ENCODE data around the gene CCL4.
"Not testable (repeated sequence)": the region's sequence is repeated elsewhere in the genome, so short reads cannot be mapped to it uniquely, and the experiment has no call there.

Gene CCL4

DNA sequence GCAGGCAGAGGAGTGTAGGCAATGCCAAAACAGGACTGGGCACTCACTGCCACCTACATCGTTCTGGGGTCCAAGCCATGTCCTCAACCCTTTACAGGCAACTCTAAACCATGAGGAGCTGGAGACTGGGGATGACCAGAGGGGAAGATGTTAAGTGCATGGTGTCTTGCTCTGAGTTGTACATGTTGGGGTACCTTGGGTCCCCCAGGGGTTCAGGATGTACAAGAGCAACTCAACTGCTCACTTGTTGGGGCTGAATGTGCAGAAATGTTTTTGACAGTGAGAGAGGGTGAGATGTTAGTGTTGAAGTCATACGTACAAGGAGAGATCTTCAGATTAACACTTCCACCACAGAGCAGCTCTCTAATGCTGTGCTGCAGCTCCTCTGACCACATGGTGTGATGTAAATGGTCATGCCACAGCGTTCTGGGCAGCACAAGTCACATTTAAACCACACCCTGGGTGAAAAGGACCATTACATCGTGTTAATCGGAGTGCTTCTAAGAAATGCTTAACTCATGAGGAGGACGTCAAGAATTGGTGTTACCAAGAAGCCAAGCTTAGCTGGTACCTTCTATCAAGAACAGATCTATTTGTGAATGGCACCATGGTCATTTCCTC is 37.2 kb upstream of the CCL4 start:
- TF ChIP-seq, protein P1, sequence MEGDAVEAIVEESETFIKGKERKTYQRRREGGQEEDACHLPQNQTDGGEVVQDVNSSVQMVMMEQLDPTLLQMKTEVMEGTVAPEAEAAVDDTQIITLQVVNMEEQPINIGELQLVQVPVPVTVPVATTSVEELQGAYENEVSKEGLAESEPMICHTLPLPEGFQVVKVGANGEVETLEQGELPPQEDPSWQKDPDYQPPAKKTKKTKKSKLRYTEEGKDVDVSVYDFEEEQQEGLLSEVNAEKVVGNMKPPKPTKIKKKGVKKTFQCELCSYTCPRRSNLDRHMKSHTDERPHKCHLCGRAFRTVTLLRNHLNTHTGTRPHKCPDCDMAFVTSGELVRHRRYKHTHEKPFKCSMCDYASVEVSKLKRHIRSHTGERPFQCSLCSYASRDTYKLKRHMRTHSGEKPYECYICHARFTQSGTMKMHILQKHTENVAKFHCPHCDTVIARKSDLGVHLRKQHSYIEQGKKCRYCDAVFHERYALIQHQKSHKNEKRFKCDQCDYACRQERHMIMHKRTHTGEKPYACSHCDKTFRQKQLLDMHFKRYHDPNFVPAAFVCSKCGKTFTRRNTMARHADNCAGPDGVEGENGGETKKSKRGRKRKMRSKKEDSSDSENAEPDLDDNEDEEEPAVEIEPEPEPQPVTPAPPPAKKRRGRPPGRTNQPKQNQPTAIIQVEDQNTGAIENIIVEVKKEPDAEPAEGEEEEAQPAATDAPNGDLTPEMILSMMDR (IDR thresholded peaks at IDR 0.05; ENCODE audit: insufficient read depth, low read depth, low read length, missing control alignments), result no peak
- no peak for DNase-seq (ENCODE audit: low read depth)
- H3K4me3 ChIP-seq (ENCODE audit: low read length), result no peak overlapping the region

DNA sequence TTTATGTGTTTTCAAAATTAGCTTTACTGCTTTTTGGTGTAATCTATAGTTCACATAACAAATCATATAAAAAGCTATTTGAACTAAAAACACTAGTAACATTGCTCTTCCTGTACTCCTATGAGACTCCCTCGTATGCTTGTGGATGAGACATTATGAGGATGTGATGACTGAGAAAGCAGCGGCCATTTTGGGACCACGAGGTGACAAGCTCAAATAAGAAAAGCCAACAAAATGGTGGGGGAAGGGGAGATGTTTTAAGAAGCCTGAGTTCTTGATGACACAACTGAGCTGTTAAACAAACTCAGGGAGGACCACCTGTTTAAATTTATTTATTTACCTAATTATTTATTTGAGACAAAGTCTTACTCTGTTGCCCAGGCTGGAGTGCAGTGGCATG is 35.1 kb upstream of the CCL4 start:
- TF ChIP-seq, protein P1 (IDR thresholded peaks at IDR 0.05; ENCODE audit: insufficient read depth, low read depth, low read length, missing control alignments), result no peak
- no peak overlapping the region for H3K4me3 ChIP-seq (ENCODE audit: low read length)
- no peak for DNase-seq (ENCODE audit: low read depth)

DNA sequence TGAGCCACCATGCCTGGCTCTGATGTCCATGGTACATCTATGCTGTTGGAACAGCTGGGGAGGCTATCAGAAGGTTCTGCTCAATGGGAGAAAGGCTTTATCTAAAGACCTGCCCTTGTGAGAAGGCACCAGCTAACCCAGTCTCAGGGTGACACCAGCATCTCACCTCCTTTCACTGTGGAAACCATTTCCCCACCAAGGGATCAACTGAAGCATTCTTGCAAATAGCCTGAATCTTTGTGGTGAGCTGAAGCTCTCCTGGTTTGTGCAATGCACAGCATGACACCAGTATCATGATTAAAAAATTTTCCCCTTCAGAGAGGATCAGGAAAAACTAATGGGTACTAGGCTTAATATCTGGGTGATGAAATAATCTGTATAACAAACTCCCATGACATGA is 34.5 kb upstream of the CCL4 start:
- TF ChIP-seq, protein P1 (IDR thresholded peaks at IDR 0.05; ENCODE audit: insufficient read depth, low read depth, low read length, missing control alignments), result no peak
- no peak overlapping the region for H3K4me3 ChIP-seq (ENCODE audit: low read length)
- peak; percentile 33 for DNase-seq (ENCODE audit: low read depth)

DNA sequence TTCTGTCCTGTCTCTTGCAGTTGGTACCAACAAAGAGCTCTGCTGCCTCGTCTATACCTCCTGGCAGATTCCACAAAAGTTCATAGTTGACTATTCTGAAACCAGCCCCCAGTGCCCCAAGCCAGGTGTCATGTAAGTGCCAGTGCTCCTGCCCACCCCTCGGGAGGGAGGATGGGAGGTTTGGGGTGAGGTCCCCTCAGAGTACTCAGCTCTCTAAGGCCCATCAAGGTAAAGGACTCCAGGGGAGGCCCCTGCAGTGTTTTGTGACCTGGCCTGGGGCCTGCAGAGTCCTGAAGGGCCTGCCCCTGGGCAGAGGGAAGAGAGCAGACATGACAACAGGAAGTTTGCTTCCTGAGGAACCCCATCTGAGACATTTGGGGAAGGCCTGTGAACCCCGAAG is 33.2 kb upstream of the CCL4 start:
- no peak for DNase-seq (ENCODE audit: low read depth)
- H3K4me3 ChIP-seq (ENCODE audit: low read length), result no peak overlapping the region
- TF ChIP-seq, protein P1 (IDR thresholded peaks at IDR 0.05; ENCODE audit: insufficient read depth, low read depth, low read length, missing control alignments), result no peak

DNA sequence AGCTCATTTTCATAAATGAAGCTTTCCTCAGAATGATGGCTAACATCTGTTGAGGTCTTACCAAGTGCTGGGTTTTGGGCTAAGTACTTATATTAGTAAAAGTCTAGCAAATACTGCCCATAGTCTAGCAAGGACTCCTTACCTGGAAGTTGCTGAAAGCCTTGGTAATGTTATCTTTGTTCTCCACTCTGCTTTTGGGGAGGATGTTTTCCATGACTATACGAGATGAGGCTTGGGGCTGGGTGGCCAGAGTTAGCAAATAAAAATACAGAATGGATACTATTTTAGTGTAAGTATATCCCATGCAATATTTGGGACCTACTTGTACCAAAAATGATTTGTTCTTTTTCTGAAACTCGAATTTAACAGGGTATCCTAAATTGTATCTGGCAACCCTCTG is 31.9 kb upstream of the CCL4 start:
- DNase-seq (ENCODE audit: low read depth), result no peak
- H3K4me3 ChIP-seq (ENCODE audit: low read length), result no peak overlapping the region
- TF ChIP-seq, protein P1 (IDR thresholded peaks at IDR 0.05; ENCODE audit: insufficient read depth, low read depth, low read length, missing control alignments), result no peak

DNA sequence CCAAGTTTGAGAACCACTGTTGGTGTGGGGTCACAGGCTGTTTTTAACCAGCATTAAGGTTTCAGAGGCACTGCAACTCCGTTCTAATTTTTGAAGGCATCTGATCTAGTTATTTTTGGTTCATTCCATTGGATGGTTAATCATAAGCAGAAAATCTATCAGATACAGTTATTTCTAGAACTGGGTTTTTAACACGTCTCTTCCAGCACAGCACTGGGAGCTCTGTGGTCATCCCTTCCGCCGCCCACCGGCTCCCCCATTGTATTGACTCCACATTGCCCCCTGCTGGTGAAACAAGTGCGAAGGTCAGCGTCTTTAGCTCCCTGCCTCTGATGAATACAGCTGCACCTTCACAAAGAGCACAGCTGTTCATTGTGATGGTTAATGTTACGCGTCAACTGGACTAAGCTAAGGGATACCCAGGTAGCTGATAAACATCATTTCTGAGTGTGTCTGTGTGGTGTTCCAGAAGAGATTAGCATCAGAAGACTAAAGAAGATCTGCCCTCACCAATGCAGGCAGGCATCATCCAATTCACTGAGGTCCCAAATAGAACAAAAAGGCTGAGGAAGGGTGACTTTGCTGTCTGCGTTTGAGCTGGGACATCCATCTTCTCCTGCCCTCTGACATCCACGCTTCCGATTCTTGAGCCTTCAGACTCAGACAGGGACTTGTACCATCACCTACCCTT is 31.1 kb upstream of the CCL4 start:
- peak; percentile 31 for DNase-seq (ENCODE audit: low read depth)
- H3K4me3 ChIP-seq (ENCODE audit: low read length), result no peak overlapping the region
- TF ChIP-seq, protein P1 (IDR thresholded peaks at IDR 0.05; ENCODE audit: insufficient read depth, low read depth, low read length, missing control alignments), result peak; percentile 47

DNA sequence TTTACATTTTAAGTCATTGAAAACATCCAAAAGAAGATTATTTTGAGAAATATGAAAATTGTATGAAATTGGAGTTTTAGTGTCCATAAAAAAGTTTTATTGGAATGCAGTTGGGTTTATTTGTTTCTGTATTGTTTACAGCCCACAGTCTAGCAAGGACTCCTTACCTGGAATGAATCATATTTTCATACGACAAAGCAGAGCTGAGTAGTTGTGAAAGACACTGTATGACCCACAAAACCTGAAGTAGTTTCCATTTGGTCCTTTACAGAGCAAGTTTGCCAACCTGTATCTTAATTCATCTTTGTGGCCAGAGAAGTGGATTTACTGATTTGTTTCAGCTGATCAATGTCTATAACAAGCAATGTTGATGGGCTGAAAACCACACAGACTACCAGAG is 29.3 kb upstream of the CCL4 start:
- H3K4me3 ChIP-seq (ENCODE audit: low read length), result no peak overlapping the region
- peak; percentile 36 for DNase-seq (ENCODE audit: low read depth)
- TF ChIP-seq, protein P1 (IDR thresholded peaks at IDR 0.05; ENCODE audit: insufficient read depth, low read depth, low read length, missing control alignments), result no peak

DNA sequence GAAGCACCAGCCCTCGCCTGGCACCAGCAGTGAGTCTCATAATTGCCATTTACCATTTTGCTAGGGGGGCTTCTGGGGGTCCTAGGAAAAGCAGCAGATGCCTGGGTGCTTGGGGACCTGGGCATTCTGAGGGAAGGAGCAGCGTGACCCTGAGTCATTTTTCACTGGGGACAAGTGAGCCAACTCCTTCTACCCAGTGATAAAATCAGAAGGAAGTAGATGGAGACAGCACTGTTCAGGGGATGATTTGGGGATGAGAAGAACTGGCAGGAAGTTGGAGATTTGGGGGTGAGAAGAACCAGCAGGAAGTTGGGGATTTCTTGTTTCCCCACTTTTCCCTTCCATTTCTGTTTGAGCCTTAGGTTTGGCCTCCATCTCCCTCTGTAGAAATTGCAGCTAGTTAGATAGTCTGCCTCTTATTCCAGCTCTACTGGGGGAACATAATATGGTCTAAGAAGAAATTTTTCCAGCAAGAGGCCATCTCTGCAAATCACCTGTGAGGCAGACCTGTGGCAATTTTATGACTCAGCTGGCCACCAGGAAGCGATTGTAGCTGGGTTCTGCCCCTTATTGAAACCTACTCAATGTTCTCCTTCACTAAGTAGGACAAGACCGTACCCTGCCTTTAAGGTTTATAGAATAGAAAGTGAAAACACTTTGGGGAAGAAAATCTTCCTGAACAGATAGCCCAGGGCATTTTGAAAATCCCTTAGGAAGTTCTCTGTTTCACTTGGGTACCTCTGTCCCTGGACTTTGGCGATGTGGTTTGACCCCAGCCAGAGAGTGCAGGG is 21.8 kb upstream of the CCL4 start:
- not testable (repeated sequence) for H3K4me3 ChIP-seq (ENCODE audit: low read length); DNase-seq (ENCODE audit: low read depth)

DNA sequence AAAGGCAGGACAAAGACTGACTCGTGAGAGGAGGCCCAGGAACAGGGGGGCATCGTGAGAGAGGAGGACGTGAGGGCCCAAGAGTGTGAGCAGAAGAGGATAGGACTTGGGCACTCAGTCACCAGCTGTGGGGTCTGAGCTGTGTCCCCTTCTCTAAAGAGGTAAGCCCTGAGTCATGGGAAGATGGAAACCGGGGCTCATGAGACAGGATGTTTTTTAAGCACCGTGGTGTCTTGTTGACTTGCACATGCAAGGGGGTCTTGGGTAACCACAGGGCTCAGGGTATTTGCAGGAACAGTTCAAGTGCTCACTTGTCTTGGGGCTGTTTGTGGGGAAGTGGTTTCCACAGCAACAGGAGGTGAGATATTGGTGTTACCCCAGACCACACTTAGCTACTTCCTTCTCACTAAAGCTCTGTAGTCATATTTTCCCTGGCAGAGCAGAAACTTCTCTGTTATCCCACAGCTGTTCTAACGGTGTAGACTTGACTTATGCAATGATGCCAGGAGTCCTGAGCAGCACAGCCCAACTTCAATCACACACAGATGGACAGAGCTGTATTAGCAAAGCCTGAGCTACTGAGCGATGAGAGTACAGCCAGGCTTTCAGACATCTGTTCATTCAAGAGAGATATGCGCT is 21.0 kb upstream of the CCL4 start:
- not testable (repeated sequence) for H3K4me3 ChIP-seq (ENCODE audit: low read length); DNase-seq (ENCODE audit: low read depth)

Data from epithelial cell of esophagus (primary cell).